ENCODE measurements around the gene ELK4. TPM values are rescaled to one million over a fixed set of nuclear protein-coding genes. Genes with fewer than 3 reads are reported as not detected.

Gene ELK4
- total and polyA plus RNA-seq, 9 donors, result 5.8 to 69.5 (median 48.7) TPM

DNA sequence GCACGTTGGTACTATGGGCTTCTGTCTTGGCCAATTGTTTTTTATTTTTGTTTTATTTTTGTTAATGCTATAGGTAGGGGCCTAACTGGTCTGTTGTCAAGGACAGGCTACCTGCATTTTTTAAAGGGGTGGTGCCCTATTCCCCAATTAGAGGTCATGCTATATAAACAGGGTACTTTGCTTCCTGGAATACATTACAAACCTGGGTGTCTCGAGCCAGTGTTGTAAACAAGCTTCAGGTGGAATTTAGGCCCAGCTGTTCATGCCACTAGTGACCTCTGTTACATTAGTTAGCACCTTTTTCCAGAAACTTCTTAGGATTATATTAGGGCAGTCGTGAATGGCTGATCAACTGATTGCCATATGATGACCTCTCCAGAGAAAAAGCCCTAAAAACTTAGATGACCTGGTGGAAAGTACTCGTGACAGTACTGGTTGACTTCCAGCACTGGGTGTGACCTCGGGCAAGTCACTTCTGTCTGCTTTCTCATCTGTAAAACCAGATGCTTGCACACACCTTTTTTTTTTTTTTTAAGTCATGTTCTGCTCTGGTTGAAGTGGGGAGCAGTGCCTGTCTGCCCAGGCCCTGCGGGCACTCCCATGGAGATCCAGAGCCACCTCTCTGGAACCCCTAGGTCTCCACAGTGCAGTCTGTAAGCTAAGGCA, 46.5 kb downstream of the ELK4 start:
- no peak for TF ChIP-seq POLR2A (IDR thresholded peaks at IDR 0.05)
- TF ChIP-seq, protein P1, sequence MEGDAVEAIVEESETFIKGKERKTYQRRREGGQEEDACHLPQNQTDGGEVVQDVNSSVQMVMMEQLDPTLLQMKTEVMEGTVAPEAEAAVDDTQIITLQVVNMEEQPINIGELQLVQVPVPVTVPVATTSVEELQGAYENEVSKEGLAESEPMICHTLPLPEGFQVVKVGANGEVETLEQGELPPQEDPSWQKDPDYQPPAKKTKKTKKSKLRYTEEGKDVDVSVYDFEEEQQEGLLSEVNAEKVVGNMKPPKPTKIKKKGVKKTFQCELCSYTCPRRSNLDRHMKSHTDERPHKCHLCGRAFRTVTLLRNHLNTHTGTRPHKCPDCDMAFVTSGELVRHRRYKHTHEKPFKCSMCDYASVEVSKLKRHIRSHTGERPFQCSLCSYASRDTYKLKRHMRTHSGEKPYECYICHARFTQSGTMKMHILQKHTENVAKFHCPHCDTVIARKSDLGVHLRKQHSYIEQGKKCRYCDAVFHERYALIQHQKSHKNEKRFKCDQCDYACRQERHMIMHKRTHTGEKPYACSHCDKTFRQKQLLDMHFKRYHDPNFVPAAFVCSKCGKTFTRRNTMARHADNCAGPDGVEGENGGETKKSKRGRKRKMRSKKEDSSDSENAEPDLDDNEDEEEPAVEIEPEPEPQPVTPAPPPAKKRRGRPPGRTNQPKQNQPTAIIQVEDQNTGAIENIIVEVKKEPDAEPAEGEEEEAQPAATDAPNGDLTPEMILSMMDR (IDR thresholded peaks at IDR 0.05), result no peak
- no peak for TF ChIP-seq EP300 (IDR thresholded peaks at IDR 0.05)
- H3K4me3 ChIP-seq, result no peak overlapping the region
- peaks cover 11% of the 10 kb centered on the region for H3K4me1 ChIP-seq (ENCODE audit: insufficient read depth)
- WGBS, 3 donors, result 78 to 84% (median 83%) methylated on average over 6 of the region's 6 CpGs
- no peaks in the 10 kb centered on the region for H3K36me3 ChIP-seq
- intact Hi-C loops (cut with DNase I), result loop anchor here in 1 of 4 donors (10.0 kb wide), 1 partner anchor 51 kb away; no protein-coding TSS in a partner anchor
- no peak overlapping the region for H3K27ac ChIP-seq
- H3K27me3 ChIP-seq, result no peaks in the 10 kb centered on the region
- no peaks in the 10 kb centered on the region for H3K9me3 ChIP-seq
- no peak for DNase-seq

DNA sequence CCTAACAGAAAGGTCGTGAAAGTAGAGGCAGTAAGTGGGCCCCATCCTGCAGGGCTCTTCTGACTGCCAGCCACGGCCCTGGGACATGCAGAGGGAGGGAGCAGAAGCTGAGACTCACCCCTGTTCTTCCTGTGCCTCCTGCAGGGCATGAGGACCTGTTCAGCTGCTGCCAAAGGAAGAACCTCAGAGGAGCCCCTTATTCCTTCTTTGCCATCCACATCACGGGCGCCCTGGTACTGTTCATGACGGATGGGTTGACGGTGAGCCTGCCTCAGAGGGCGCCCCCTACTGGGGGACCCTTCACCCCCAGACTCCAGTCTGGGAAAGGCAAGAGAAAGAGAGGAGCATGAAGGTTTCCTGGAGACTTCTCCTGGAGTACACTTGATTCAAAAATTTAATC, 47.1 kb downstream of the ELK4 start:
- no peak overlapping the region for H3K4me3 ChIP-seq
- H3K9me3 ChIP-seq, result no peaks in the 10 kb centered on the region
- no peak overlapping the region for H3K27ac ChIP-seq
- H3K4me1 ChIP-seq (ENCODE audit: insufficient read depth), result peaks cover 11% of the 10 kb centered on the region
- intact Hi-C loops (cut with DNase I), result loop anchor here in 1 of 4 donors (10.0 kb wide), 1 partner anchor 50 kb away; no protein-coding TSS in a partner anchor
- no peaks in the 10 kb centered on the region for H3K27me3 ChIP-seq
- no peak for DNase-seq
- no peak for TF ChIP-seq EP300 (IDR thresholded peaks at IDR 0.05)
- TF ChIP-seq, protein P1 (IDR thresholded peaks at IDR 0.05), result no peak
- TF ChIP-seq POLR2A (IDR thresholded peaks at IDR 0.05), result no peak
- WGBS, 3 donors, result 71 to 77% (median 74%) methylated on average over 7 of the region's 7 CpGs
- H3K36me3 ChIP-seq, result no peaks in the 10 kb centered on the region

DNA sequence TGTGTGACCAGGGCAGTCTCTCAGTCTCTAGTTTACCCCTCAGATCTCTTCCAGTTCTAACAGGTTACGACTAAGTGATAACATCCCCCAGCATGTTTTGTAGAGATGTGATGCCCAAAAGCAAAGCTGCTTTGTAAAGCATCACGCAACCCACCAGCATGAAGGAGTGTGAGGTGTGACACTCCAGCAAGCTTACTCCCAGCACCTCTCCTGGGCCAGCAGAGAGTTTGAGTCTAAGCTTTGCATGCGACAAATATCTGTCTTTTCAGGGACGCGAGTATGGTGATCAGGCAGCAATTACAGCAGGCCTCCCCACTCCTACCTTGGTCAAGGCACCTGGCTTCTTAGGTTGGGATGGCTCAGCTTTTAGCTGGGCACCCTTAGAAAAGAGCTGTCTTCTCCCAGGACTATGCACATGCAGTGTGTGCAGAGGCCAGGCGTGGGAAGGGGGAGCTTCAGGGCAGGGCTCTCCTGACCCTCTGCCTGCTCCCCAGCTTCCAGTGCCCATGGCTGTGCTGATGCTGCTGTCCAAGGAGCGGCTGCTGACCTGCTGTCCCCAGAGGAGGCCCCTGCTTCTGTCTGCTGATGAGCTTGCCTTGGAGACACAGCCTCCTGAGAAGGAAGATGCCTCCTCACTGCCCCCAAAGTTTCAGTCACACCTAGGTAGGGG, 48.2 kb downstream of the ELK4 start:
- intact Hi-C loops (cut with DNase I), result loop anchor here in 1 of 4 donors (10.0 kb wide), 1 partner anchor 49 kb away; no protein-coding TSS in a partner anchor
- H3K4me3 ChIP-seq, result no peak overlapping the region
- no peaks in the 10 kb centered on the region for H3K27me3 ChIP-seq
- 86 to 91% (median 86%) methylated on average over 7 of the region's 7 CpGs for WGBS, 3 donors
- no peaks in the 10 kb centered on the region for H3K36me3 ChIP-seq
- no peaks in the 10 kb centered on the region for H3K9me3 ChIP-seq
- TF ChIP-seq, protein P1 (IDR thresholded peaks at IDR 0.05), result no peak
- no peak for TF ChIP-seq POLR2A (IDR thresholded peaks at IDR 0.05)
- no peak for TF ChIP-seq EP300 (IDR thresholded peaks at IDR 0.05)
- no peak for DNase-seq
- H3K27ac ChIP-seq, result no peak overlapping the region
- H3K4me1 ChIP-seq (ENCODE audit: insufficient read depth), result peaks cover 11% of the 10 kb centered on the region

DNA sequence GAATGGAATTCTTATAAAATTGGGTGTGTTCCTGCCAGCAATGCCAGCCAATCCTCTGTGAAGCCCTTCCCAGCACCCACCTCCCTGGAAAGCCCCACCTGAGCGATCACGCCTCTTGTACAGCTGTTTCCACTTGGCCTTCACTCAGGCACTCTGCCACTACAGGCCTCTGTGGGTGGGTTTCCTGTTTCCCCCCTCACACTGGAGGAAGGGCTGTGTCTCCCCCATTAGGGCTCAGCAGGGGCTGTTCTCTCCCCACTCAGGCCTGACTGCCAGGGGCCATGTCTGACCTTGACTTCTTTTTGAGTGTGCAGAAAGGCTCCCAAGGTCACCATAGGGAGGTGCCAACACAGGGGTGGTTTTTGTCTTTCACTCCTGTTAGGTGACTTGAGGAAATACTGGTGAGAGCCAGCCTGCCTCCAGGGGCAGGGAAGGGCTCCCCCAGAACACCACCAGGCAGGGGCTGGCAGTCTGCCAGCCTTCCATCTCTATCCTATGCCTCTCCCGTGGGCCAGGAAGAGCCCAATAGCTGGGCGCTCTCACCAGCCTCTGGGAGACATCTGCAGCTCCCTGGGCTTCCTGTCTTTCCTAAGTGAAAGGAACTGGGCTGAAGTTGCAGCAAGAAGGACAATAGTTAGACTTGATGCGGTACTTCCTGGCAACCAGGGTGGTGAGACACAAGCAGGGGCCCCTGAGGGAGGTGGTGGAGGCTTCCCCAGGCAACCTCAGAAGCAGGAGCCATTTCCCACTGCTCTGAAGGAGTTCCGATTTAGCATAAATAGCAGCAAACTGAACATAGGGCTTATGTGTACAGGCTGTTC, 49.1 kb downstream of the ELK4 start:
- Histone ChIP-seq H3K27me3 (no peaks in the 10 kb centered on the region), H3K36me3 (no peaks in the 10 kb centered on the region), H3K9me3 (no peaks in the 10 kb centered on the region), H3K4me3 (no peak overlapping the region), H3K27ac (no peak overlapping the region), H3K4me1 (ENCODE audit: insufficient read depth) (peaks cover 13% of the 10 kb centered on the region)
- intact Hi-C loops (cut with DNase I), result loop anchor here in 1 of 4 donors (10.0 kb wide), 1 partner anchor 48 kb away; no protein-coding TSS in a partner anchor
- TF ChIP-seq EP300 (IDR thresholded peaks at IDR 0.05) (no peak), POLR2A (IDR thresholded peaks at IDR 0.05) (no peak)
- TF ChIP-seq, protein P1 (IDR thresholded peaks at IDR 0.05), result no peak
- DNase-seq, result peak; percentile 39 to 71 (median 60)
- 33 to 46% (median 43%) methylated on average over 6 of the region's 6 CpGs for WGBS, 3 donors

All from ovary (tissue), 9 donors.